HepG2 (cell line): ENCODE data around the gene BCAS3. TPM values are rescaled to one million over a fixed set of nuclear protein-coding genes. Genes with fewer than 3 reads are reported as not detected.

Experiments used
- ATRX ChIP-seq: sonication (generic); formaldehyde crosslinking; IDR thresholded peaks from 2 replicates; pipeline ENCODE4 v1.4.0; 2020; ENCODE audit warnings: missing genetic modification reagents, borderline replicate concordance
- MED1 ChIP-seq: sonication (generic); formaldehyde crosslinking; IDR thresholded peaks from 2 replicates; pipeline ENCODE4 v1.4.0; 2020; ENCODE audit warnings: missing genetic modification reagents
- MYNN ChIP-seq: sonication (generic); formaldehyde crosslinking; IDR thresholded peaks from 2 replicates; pipeline ENCODE4 v1.4.0; 2020; ENCODE audit warnings: mild to moderate bottlenecking, low read depth, missing genetic modification reagents
- PRMT3 ChIP-seq: sonication (generic); formaldehyde crosslinking; IDR thresholded peaks from 2 replicates; pipeline ENCODE4 v1.8.1; 2022; ENCODE audit warnings: low read depth, mild to moderate bottlenecking, moderate library complexity, missing genetic modification reagents, borderline replicate concordance
- REXO4 ChIP-seq: sonication (generic); formaldehyde crosslinking; IDR thresholded peaks from 2 replicates; pipeline ENCODE4 v1.8.0; 2022; ENCODE audit warnings: missing genetic modification reagents, mild to moderate bottlenecking, borderline replicate concordance
- SNRNP70 ChIP-seq: fragments of 200-400 bp; formaldehyde crosslinking; IDR thresholded peaks from 2 replicates; pipeline ENCODE4 v1.6.1; 2017; ENCODE audit warnings: mild to moderate bottlenecking, low read depth, low read length, moderate library complexity
- SRSF4 ChIP-seq: fragments of 200-400 bp; formaldehyde crosslinking; IDR thresholded peaks from one replicate; pipeline ENCODE4 v1.6.1; 2018; ENCODE audit warnings: mild to moderate bottlenecking, low read depth, low read length, moderate library complexity; ENCODE audit not compliant: poor library complexity, severe bottlenecking
- TBX3 ChIP-seq: fragments of 450-650 bp; IDR thresholded peaks from 2 replicates; pipeline ENCODE4 v1.6.1; 2017; ENCODE audit warnings: antibody characterized with exemption, mild to moderate bottlenecking, inconsistent platforms, borderline replicate concordance
- ZFP36L1 ChIP-seq: sonication (generic); formaldehyde crosslinking; IDR thresholded peaks from 2 replicates; pipeline ENCODE4 v1.8.0; 2022; ENCODE audit warnings: mild to moderate bottlenecking, missing genetic modification reagents, moderate library complexity
- ZNF124 ChIP-seq: sonication (generic); formaldehyde crosslinking; IDR thresholded peaks from 2 replicates; pipeline ENCODE4 v1.4.0; 2020; ENCODE audit warnings: missing genetic modification reagents
- ZNF382 ChIP-seq: sonication (generic); formaldehyde crosslinking; IDR thresholded peaks from 2 replicates; pipeline ENCODE4 v1.5.0; 2020; ENCODE audit warnings: missing genetic modification reagents, mild to moderate bottlenecking, borderline replicate concordance
- ZNF44 ChIP-seq: sonication (generic); formaldehyde crosslinking; IDR thresholded peaks from 2 replicates; pipeline ENCODE4 v1.5.1; 2020; ENCODE audit warnings: mild to moderate bottlenecking, missing genetic modification reagents
- ZNF790 ChIP-seq: sonication (generic); formaldehyde crosslinking; IDR thresholded peaks from 2 replicates; pipeline ENCODE4 v1.8.0; 2022; ENCODE audit warnings: missing genetic modification reagents, mild to moderate bottlenecking, borderline replicate concordance
- ZNF83 ChIP-seq: sonication (generic); formaldehyde crosslinking; IDR thresholded peaks from 2 replicates; pipeline ENCODE4 v1.4.0; 2020; ENCODE audit warnings: missing genetic modification reagents, mild to moderate bottlenecking, borderline replicate concordance
- ZSCAN30 ChIP-seq: sonication (generic); formaldehyde crosslinking; IDR thresholded peaks from 2 replicates; pipeline ENCODE4 v1.5.0; 2020; ENCODE audit warnings: mild to moderate bottlenecking, missing genetic modification reagents
- polyA plus RNA-seq, 8 experiments: library from polyadenylated mRNA; depleted of rRNA in 3 of 8; stranded (reverse) in 7 of 8; unstranded in 1 of 8; fragments of >200 nt; fragmentation: Illumina TruSeq in 4 of 8; extraction: Trizol in 4 of 8; gene quantifications; 2 replicates each; pipeline versions ENCODE4 v1.2.1 to v1.2.3, GENCODE V29; 2011 to 2016; ENCODE audit warnings: low read depth in 4 of 8, missing spikeins in 1 of 8, mixed read lengths in 1 of 8; ENCODE audit not compliant: insufficient read depth in 1 of 8
- total RNA-seq, 5 experiments: library from RNA; depleted of rRNA; stranded (reverse); fragments of >200 nt; fragmentation: Illumina TruSeq; extraction: Trizol; gene quantifications; 2 replicates each; pipeline ENCODE4 v1.2.3, GENCODE V29; 2016; ENCODE audit warnings: low read depth in 1 of 5
- TF ChIP-seq, protein P1 (sequence below): sonication (generic); formaldehyde crosslinking; IDR thresholded peaks from 2 replicates; pipeline ENCODE4 v1.5.0; 2020; ENCODE audit warnings: missing genetic modification reagents

Gene BCAS3
- total and polyA plus RNA-seq, 2 of the 13 experiments (the other 11 are each of a cell fraction or from before 2014, with no cell fraction given) = 10.7 to 11.2 TPM

DNA sequence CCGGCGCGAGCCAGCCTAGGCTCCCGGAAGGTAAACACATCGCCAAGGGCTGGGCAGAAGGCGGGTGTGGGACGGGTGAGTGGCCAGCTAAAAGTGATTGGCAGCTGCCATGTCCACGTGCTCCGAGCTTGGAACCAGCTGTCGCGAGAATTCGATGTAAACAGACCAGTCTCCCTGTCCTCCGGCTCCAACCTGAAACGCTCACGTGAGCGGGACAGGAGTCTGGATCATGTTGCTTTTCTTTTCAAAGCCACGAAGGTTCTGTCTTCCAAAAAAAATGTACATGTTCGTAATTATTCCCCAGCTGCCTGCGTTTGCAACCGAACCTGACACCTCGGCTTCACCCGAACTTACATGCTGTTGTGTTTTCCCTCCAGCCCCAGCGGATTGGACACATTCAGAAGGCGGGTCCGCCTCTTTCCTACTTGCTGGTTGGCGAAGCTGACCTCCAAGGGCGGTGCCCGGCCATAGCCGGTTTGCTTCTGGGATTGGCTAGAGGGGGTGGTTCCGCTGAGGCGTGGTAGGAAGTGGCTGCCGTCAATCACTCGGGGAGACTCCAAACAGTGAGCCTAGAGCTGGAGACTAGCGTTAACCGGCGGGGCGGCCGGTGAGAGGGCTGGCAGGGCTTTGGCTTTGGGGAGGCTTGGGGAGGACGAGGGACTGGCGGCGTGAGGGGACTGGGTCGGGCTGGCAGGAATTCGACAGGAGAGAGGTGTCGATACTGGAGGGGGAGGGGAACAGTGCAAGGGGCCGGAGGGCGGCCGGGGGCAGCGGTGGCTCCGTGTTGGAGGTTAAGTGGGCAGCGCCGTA is at the start of gene BCAS3 (continued):
- TF ChIP-seq TBX3 (peak; percentile 73), ZNF790 (CRISPR knock-in tag) (no peak), ZNF382 (no peak), ZNF44 (CRISPR knock-in tag) (peak; percentile 85; the same call in 1 of the 2 replicates), SNRNP70 (no peak), ATRX (CRISPR knock-in tag) (no peak), ZNF83 (0 out of 2 replicates have a peak, but pooled peaks have one; percentile 53), MED1 (peak; percentile 59), ZSCAN30 (CRISPR knock-in tag) (no peak), ZFP36L1 (CRISPR knock-in tag) (no peak), PRMT3 (CRISPR knock-in tag) (no peak), ZNF124 (CRISPR knock-in tag) (peak; percentile 60; the same call in 1 of the 2 replicates), MYNN (no peak; the same call in none of the 2 replicates), SRSF4 (no peak), REXO4 (CRISPR knock-in tag) (no peak)
- TF ChIP-seq, protein P1, sequence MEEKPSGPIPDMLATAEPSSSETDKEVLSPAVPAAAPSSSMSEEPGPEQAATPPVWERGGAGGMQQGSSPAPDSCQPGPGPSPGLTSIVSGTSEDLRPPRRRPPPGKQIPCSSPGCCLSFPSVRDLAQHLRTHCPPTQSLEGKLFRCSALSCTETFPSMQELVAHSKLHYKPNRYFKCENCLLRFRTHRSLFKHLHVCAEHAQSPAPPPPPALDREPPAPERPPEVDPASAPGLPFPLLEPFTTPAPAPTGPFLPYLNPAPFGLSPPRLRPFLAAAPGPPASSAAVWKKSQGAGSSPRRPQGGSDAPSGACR (CRISPR knock-in tag) = peak; percentile 93; the same call in 1 of the 2 replicates
- TF ChIP-seq, all 625 proteins: peak for 318
